NCI-H2227 (cell line): Measurements from ENCODE around the gene PHKB.
"Not testable (repeated sequence)": the region's sequence is repeated elsewhere in the genome, so short reads cannot be mapped to it uniquely, and the experiment has no call there.

Experiments used
- DNase-seq: peaks from one replicate; lab custom pipeline; 2025; ENCODE audit not compliant: unreplicated experiment; lab: John Stamatoyannopoulos, UW

Gene PHKB

DNA sequence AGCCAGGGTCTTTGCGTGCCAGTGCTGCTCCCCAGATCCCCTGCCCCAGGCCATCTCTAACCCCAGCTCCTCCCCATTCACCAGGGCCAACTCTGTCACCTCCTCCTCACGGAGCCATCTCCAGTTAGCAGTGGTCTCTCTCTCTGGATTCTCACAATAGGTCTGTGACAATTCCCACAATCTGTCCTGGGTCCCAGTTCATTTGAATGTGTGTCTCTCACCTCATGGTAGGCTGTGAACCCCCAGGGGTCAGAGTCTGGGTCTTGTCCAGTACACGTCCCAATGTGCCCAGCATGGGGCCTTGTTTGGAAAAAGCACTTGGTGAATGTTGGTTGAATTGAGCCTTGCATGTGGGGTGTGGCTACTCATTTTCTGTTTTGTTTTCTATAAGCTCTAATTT lies 205.3 kb downstream of the PHKB start:
- no peak for DNase-seq

DNA sequence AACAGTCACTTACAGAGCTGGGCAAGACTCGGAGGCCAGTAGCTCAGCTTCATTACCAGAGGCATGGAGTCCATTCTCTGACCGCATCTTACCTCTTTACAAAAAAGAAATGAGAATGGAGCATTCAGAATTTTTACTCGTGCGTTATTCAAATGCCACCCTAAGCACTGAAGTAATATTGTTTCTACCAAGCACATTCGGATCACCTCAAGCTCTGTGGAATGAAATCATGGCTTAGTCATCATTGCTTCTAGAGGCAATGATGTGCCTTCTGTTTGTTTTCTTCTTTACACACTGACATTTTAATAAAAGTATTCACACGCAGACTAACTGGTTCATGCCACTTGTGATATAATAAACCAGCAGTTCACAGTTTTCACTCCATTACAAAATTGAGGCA lies 206.8 kb downstream of the PHKB start:
- no peak for DNase-seq

DNA sequence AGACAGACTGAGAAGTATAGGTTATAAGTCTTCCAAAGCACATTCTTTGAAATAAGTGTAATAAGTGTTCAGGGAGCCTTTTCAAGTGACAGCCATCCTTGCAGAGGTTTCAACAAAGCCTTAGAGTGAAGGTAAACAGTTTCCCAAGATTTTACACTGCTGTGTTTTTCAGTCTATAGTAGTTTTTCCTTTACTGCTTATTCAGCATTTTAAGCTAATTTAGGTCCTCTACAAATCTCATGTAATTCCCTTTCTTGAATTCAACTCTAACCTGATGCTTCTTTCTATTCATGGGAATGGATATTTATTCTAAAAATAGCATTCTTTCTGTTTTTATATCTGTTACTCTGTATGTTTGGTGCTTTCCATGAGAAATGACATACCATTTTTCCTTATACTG lies 211.3 kb downstream of the PHKB start:
- DNase-seq: no peak

GRCh38 chr16:47676635-47677177 lies 215.6 kb downstream of the PHKB start:
- DNase-seq: no peak

DNA sequence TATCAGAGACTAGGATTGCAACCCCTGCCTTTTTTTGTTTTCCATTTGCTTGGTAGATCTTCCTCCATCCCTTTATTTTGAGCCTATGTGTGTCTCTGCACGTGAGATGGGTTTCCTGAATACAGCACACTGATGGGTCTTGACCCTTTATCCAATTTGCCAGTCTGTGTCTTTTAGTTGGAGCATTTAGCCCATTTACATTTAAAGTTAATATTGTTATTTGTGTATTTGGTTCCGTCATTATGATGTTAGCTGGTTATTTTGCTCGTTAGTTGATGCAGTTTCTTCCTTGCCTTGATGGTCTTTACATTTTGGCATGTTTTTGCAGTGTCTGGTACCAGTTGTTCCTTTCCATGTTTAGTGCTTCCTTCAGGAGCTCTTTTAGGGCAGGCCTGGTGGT lies 220.4 kb downstream of the PHKB start:
- DNase-seq: not testable (repeated sequence)

DNA sequence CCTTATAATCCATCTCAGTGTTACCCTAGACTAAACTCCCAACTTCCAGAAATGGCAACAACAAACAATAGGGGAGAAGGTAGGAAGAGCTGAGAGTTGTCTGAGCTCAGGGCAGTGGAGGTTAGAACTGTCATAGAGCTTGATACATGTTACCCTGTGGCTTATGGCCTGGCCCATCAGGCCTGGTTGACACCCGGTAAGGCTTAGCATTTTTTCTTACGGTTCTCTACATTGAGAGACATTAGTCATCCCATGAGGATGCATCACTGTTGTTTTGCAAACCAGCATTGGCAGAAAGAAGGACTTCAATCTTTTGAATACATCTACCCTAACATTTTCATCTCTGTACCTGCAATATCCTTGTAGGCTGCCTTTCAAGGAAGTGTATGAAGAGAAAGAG lies 226.6 kb downstream of the PHKB start:
- no peak for DNase-seq

- DNase-seq: no peak
Observed at GRCh38 chr16:47693226-47693625, 232.1 kb downstream of the PHKB start.

DNA sequence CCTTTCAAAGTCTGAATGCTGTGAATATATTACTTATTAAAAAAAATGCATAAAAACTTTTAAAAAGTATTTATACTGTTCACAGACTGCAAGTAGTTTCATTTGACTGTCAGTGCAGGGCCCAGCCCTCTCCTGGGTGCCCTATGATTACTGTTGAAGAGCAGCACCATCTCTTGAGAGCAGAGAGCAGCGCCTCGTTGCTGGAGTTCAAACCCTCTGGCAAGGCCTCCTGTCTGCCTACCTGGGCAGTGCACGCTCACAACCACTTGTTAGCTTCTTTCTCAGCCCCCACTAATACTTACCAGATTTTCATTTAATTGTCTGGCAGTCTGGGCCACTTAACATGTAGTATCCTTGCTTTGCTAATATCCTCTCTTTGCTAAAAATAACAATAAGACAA lies 233.4 kb downstream of the PHKB start:
- DNase-seq: no peak

DNA sequence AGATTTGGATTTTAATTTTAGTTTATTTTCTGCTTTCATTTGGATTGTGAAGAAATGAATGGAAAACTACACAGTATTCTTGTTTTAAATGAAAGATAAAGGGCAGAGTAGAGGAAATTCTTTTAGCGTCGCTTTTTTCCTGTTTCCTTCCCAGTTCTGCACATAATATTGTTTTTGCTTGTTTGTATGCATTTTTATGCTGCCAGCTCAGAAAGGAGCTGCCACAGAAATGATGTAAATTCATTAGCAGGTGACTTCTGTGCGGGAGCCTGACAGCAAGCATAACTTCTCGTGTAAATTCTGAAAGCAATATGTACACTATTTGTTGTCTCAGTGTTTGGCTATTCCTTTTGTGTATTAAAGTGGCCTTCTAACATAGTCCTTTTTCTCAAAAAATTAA lies 234.6 kb downstream of the PHKB start:
- DNase-seq: no peak

DNA sequence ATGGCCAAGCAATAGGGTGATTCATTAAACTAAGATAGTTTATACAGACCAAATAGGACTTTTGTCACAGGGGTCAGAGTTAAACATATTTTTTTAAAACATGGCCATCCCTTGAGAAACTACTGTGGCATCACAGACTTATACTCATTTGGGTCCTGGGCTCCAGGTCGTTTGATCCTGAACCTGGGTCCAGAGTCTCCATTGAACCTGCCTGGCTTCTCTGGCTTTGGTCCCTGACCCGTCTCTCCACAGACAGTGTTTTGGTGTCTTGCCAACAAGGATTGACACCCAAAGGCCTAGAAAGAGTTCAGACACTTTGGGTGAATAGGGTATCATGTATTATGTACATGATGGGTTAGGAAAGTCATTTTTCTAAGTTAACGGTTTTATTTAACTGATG lies 236.7 kb downstream of the PHKB start:
- no peak for DNase-seq

- DNase-seq: no peak
Observed at GRCh38 chr16:47699106-47699505, 238.0 kb downstream of the PHKB start.

GRCh38 chr16:47700857-47701587 lies 239.9 kb downstream of the PHKB start:
- DNase-seq: no peak

- DNase-seq: no peak
Observed at GRCh38 chr16:47705266-47705665, 244.1 kb downstream of the PHKB start.

DNA sequence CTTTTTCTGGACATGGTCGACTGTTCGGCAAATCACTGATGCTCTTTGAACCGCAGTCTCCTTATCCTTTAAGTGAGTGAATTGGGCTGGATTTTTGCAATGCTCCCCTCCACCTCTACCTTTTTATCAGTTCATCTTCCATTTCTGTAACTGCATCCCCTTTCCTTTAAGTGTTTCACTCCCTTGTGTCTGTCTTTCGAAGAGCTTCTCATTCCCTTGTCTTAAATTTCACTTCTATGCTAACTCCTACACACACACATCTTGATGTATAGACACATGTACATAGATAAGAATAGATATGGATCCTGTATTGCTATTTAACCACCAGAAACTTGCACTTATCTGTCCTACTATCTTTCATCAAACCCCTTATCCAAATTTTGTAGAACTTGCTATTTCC lies 250.7 kb downstream of the PHKB start:
- no peak for DNase-seq

DNA sequence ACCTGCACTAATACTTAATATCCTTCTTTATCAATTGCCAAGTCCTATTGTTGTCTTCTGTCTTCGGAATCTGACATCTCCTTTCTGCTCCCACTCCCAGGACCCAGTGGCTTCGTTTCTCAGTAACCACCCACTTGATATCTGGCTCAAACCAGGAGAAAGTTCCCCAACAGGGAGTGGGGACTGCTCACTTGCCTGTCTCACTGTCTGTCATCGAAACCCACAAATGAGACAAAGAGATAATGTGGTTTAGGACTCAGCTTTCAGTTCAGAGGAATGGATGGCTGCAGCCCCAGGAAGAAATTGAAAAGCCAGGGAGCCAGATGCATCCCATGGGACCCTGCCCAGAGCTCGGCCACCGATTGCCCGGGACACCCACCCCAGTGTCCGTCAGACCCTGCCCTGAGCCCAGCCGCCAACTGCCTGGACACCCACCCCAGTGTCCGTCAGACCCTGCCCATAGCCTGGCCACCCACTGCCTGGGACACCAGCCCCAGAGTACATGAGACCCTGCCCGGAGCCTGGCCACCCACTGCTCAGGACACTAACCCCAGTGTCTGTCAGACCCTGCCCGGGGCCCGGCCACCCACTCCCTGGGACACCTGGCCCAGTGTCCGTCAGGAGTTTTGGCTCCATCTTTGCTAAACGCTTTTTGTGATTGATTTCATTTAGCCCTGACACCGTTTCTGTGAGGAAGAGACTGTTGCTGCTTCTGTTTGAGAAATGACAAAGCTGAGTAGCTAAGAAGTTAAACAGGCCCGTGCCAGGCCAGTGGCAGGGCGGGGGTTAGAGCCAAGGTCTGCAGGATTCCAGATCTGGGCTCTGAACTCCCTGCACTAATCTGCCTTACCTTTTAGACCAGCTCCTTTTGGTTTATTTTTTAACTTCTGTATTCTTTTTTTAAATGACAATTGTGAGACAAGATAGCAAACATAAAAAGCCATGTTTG lies 251.4 kb downstream of the PHKB start:
- no peak for DNase-seq

DNA sequence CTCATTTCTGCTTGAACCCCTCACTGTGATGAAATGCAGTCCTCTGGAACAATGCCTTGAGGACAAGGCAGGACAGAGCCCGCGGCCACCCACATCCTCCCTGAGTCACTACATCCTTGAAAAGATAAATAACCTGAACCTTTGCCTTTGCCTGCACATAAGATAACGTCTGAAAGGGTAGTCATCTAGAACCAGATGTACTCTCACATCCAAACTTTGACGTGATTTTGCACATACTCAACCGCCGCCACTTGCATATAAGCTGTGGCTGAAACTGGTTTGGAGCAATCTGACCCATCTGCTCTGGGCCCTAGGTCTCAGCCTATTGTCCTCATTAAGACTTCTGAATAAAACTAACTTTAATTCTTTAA lies 252.1 kb downstream of the PHKB start:
- DNase-seq: no peak

DNA sequence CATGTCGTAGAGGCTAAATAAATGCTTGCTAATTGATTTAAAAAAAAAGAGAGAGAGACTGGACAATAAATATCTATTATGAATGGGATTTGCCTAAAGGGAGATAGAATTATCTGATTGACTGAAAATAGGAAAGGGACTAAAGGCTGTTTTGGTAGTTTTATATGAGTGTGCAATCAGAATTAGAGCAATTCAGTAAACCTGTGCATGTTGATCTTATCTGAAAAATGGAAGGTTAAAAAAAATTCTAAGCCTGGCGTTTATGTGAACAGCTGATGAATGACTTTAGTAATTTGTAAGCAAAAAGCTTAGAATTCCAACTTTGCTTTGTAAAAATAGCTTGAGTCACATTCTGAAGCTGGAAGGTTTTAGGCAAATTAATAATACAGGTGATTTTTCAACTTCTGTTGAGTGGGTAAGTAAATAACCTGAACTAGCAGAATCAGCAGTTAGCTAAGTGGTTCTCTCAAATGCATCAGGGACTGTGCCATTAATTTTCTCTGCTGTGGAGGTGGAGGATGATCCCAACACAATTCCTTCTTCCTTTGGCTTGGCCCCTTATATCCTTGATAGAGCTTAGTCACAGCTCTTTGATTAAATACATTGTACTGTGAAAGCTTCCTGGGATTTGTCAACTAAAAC lies 254.4 kb downstream of the PHKB start:
- no peak for DNase-seq

DNA sequence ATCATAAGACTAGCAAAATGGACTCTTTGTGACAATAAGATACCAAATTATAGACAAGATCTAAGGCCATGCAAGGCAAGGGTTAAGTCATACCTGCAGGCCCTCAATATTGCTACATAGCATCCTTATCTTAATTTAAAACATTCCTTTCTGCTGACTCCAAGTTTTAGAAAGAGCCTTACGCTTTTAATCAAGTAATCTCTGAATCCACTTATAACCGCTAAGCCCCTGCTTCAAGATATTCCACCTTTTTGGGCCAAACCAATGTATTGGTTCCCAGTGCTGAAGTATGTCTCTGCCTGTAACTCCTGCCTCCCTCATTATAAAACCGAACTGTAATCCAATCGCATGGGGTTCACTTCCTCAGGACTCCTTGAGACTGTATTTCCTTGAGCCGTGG lies 255.4 kb downstream of the PHKB start:
- no peak for DNase-seq

DNA sequence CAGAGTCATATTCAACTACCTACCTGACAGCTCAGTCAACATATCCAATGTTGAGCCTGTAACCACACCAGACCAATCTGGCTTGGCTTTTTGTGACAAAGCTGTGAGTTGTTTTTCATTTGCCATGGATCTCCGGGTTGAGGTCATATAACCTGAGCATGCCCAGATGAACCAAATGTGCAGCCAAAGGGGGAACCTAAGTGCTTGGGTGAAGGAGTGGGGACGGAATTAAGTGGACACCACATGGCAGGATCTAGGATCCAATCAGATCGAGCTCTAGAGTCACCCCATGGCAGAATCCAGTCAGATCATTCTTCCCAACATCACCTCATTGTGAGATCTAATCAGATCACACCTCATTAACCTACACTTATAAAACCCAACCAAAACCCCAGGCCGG lies 258.6 kb downstream of the PHKB start:
- no peak for DNase-seq

DNA sequence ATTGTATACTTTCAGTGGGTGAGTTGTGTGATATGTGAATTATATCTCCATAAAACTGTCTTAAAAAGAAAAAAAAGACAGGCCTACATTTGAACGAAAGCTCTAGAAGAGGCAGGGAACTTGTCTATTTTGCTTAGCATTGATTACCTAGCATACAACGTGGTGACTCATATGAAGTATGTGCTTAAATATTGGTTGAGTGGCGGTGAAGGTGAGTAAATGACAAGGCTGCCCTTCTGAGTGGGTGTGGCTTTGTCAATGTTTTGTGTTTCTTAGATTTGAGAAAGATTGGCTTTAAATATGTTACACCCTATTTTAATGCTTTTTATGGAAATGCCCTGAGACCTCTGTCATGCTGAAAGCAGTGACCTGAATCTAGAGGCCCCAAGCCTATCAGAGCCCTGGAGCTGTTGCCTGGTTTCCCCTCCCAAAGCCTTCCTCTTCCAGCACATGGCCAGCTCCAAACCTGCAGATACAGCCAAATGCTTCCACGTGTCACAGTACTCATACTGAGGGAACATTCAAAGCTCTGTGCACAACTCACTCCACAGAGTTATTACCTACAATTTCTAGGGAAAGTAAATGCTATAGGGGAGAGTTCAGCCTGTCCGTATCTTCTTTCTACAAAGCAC lies 260.0 kb downstream of the PHKB start:
- DNase-seq: no peak

DNA sequence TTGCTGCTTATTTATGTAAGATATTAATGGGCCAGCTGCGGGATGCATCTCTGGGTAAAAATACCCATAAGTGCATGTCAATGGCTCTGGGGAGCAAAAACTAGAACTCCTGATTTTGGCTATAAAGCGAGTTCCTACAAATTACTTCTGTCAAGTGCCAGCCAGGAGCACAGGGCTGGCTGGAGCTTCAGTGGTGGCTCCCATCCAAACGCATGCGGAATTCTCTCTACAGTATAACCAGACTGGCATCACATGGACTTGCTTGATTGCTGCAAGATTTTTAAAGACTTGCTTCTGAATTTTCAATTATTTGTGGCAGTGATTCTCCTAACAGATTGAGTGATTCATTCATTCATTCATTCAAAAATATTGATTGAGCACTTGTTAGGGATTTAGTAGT lies 260.9 kb downstream of the PHKB start:
- no peak for DNase-seq
